ENCODE measurements around the gene UBE2D2. TPM values are rescaled to one million over a fixed set of nuclear protein-coding genes. Genes with fewer than 3 reads are reported as not detected.

Gene UBE2D2
- total and polyA plus RNA-seq, 2 of the 13 experiments (the other 11 are each of a cell fraction or from before 2014, with no cell fraction given), result 79.1 to 109 TPM

DNA sequence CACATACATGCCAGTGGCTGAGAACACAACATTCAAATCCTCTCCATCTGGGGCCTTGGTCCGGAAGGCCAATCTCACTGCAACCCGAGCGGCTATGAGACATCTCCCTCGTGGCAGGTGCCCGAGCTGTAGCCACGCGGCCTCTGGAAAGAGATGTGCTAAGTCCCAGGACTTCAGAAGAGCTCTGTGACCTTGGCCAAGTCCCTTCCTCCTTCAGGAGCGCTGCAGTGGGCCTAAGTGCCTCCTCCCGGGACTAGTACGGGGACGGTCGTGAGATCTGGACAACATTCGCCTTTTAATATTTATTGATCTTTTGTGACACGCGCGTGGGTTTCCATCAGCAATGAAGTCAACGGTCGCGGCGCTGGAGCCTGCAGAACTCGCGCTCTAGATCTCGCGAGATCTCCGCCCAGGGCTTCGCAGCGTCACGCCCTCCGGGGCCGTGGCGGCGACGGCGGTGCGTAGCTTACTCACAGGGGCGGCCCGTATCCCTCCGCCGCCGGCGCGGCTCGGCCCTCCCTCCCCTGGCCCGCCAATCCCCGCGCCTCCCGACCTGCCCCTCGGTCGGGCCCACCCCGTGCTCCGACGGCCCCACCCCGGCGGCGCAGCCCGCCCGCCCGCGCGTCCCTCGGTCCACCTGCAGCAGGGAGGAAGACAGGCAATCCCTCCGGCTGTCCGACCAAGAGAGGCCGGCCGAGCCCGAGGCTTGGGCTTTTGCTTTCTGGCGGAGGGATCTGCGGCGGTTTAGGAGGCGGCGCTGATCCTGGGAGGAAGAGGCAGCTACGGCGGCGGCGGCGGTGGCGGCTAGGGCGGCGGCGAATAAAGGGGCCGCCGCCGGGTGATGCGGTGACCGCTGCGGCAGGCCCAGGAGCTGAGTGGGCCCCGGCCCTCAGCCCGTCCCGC is at the start of gene UBE2D2 (continued):
- TF ChIP-seq ZNF513 (CRISPR knock-in tag; conservative IDR thresholded peaks at IDR 0.05) (no peak), THYN1 (CRISPR knock-in tag; IDR thresholded peaks at IDR 0.05; ENCODE audit: borderline replicate concordance, low read depth) (no peak), ASH2L (IDR thresholded peaks at IDR 0.05; ENCODE audit: insufficient read length, low read depth, low read length) (peak; percentile 68), DPF2 (CRISPR knock-in tag; IDR thresholded peaks at IDR 0.05; ENCODE audit: borderline replicate concordance, low read depth) (no peak), KLF15 (CRISPR knock-in tag; IDR thresholded peaks at IDR 0.05; ENCODE audit: borderline replicate concordance) (no peak), ZMYM2 (CRISPR knock-in tag; IDR thresholded peaks at IDR 0.05) (no peak), NFE2L1 (CRISPR knock-in tag; IDR thresholded peaks at IDR 0.05; ENCODE audit: borderline replicate concordance) (no peak), ZNF570 (CRISPR knock-in tag; IDR thresholded peaks at IDR 0.05; ENCODE audit: borderline replicate concordance) (no peak), EHMT2 (IDR thresholded peaks at IDR 0.05; ENCODE audit: borderline replicate concordance, low read depth, low read length) (no peak), ZNF550 (CRISPR knock-in tag; IDR thresholded peaks at IDR 0.05; ENCODE audit: borderline replicate concordance) (no peak), NAIF1 (CRISPR knock-in tag; IDR thresholded peaks at IDR 0.05; ENCODE audit: borderline replicate concordance) (peak; percentile 70; the same call in 1 of the 2 replicates), ZNF546 (CRISPR knock-in tag; conservative IDR thresholded peaks at IDR 0.05) (no peak), TBX3 (IDR thresholded peaks at IDR 0.05; ENCODE audit: borderline replicate concordance) (no peak), FOXK2 (IDR thresholded peaks at IDR 0.05) (no peak), NCOA1 (CRISPR knock-in tag; IDR thresholded peaks at IDR 0.05) (no peak), KMT2B (CRISPR knock-in tag; IDR thresholded peaks at IDR 0.05) (peak; percentile 77), ZNF230 (CRISPR knock-in tag; IDR thresholded peaks at IDR 0.05) (no peak), POLR2AphosphoS2 (IDR thresholded peaks at IDR 0.05; ENCODE audit: low read depth, low read length) (peak; percentile 80; the same call in 1 of the 2 replicates), GTF3A (CRISPR knock-in tag; conservative IDR thresholded peaks at IDR 0.05) (no peak), HIC2 (CRISPR knock-in tag; IDR thresholded peaks at IDR 0.05; ENCODE audit: low read depth) (no peak), LCORL (IDR thresholded peaks at IDR 0.05) (no peak), LCORL (CRISPR knock-in tag; IDR thresholded peaks at IDR 0.05) (no peak), AGO1 (IDR thresholded peaks at IDR 0.05; ENCODE audit: low read depth, low read length, poor library complexity, severe bottlenecking) (no peak), ZSCAN31 (CRISPR knock-in tag; IDR thresholded peaks at IDR 0.05; ENCODE audit: low read depth) (peak; percentile 46; the same call in 1 of the 2 replicates)
- TF ChIP-seq, protein P1, sequence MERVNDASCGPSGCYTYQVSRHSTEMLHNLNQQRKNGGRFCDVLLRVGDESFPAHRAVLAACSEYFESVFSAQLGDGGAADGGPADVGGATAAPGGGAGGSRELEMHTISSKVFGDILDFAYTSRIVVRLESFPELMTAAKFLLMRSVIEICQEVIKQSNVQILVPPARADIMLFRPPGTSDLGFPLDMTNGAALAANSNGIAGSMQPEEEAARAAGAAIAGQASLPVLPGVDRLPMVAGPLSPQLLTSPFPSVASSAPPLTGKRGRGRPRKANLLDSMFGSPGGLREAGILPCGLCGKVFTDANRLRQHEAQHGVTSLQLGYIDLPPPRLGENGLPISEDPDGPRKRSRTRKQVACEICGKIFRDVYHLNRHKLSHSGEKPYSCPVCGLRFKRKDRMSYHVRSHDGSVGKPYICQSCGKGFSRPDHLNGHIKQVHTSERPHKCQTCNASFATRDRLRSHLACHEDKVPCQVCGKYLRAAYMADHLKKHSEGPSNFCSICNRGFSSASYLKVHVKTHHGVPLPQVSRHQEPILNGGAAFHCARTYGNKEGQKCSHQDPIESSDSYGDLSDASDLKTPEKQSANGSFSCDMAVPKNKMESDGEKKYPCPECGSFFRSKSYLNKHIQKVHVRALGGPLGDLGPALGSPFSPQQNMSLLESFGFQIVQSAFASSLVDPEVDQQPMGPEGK (CRISPR knock-in tag; IDR thresholded peaks at IDR 0.05), result peak; percentile 80
